ENCODE results near the gene LRP11. TPM values are rescaled to one million over a fixed set of nuclear protein-coding genes. Genes with fewer than 3 reads are reported as not detected.

LRP11 gene
- total and polyA plus RNA-seq, 2 of the 13 experiments (the other 11 are each of a cell fraction or from before 2014, with no cell fraction given), result 32.4 to 48.9 TPM

DNA sequence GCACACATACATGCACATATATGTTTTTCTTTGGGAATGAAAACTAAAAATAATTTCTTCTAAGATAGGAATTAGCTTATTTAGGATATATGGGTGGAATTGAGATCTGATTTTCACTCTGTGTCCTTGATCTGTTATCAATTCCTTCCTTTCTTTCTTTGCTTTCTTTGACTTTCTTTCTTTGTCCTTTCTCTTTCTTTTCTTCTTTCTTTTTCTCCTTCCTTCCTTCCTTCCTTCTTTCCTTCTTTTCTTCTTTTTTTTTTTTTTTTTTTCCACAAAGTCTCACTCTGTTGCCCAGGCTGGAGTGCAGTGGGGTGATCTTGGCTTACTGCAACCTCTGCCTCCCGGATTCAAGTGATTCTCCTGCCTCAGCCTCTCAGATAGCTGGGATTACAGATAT, 86.5 kb downstream of the LRP11 start (continued):
- TF ChIP-seq, protein P1, sequence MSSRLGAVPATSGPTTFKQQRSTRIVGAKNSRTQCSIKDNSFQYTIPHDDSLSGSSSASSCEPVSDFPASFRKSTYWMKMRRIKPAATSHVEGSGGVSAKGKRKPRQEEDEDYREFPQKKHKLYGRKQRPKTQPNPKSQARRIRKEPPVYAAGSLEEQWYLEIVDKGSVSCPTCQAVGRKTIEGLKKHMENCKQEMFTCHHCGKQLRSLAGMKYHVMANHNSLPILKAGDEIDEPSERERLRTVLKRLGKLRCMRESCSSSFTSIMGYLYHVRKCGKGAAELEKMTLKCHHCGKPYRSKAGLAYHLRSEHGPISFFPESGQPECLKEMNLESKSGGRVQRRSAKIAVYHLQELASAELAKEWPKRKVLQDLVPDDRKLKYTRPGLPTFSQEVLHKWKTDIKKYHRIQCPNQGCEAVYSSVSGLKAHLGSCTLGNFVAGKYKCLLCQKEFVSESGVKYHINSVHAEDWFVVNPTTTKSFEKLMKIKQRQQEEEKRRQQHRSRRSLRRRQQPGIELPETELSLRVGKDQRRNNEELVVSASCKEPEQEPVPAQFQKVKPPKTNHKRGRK (CRISPR knock-in tag; IDR thresholded peaks at IDR 0.05), result no peak
- TF ChIP-seq, protein P2, sequence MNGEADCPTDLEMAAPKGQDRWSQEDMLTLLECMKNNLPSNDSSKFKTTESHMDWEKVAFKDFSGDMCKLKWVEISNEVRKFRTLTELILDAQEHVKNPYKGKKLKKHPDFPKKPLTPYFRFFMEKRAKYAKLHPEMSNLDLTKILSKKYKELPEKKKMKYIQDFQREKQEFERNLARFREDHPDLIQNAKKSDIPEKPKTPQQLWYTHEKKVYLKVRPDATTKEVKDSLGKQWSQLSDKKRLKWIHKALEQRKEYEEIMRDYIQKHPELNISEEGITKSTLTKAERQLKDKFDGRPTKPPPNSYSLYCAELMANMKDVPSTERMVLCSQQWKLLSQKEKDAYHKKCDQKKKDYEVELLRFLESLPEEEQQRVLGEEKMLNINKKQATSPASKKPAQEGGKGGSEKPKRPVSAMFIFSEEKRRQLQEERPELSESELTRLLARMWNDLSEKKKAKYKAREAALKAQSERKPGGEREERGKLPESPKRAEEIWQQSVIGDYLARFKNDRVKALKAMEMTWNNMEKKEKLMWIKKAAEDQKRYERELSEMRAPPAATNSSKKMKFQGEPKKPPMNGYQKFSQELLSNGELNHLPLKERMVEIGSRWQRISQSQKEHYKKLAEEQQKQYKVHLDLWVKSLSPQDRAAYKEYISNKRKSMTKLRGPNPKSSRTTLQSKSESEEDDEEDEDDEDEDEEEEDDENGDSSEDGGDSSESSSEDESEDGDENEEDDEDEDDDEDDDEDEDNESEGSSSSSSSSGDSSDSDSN (CRISPR knock-in tag; IDR thresholded peaks at IDR 0.05), result no peak
- TF ChIP-seq NCOA2 (CRISPR knock-in tag; IDR thresholded peaks at IDR 0.05) (no peak), ZNF230 (CRISPR knock-in tag; IDR thresholded peaks at IDR 0.05) (no peak), JDP2 (CRISPR knock-in tag; IDR thresholded peaks at IDR 0.05; ENCODE audit: borderline replicate concordance) (no peak)

DNA sequence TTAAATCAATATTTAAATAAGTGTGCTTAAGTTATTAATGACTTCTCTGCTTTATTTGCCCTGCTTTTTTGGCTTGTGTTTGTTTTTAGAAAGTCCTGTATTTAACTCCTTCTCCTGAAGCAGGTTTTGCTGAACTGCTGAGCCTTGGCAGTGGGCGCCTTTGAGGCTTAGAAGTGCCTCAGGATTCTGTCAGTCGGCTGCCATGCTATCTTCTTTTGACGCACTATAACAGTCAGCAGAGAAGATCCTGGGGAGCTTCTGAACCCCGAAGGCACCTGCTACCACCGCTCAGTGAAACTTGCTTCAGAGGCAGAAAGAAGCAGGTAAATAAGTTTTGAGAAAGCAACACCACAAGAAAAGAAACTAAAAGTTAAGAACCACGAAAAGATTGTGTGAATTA, 92.2 kb downstream of the LRP11 start:
- ChIA-PET POLR2A (no interaction called here), CTCF (ENCODE audit: low intra/inter-chr PET ratio, low total read pairs) (no interaction called here)
- DNase-seq (ENCODE audit: low spot score) (no peak), FAIRE-seq (no peak), ATAC-seq (no peak)
- BruUV-seq (replicated peaks), result no TSS peak
- intact Hi-C loops (cut with micrococcal nuclease; ENCODE audit: unreplicated experiment) (no loop called here), in situ Hi-C loops (cut with HindIII; ENCODE audit: extremely low pct_ligation_motif_present, low pct_unique_long_range_greater_than_20kb) (no loop called here)
- H3K27me3 ChIP-seq (ENCODE audit: control insufficient read depth in 1 of 2, insufficient read depth in 2 of 2, low read length in 2 of 2), result no peaks in the 10 kb centered on the region
- H2AFZ ChIP-seq (ENCODE audit: low read length), result no peak overlapping the region
- WGBS (ENCODE audit: low lambda C conversion rate), result 98% methylated on average over 6 of the region's 6 CpGs
- H3K79me2 ChIP-seq (ENCODE audit: insufficient read depth, low read length), result peaks cover 25% of the 10 kb centered on the region
- no peaks in the 10 kb centered on the region for H4K20me1 ChIP-seq (ENCODE audit: insufficient read depth, low read length)
- peaks cover 17 to 63% of the 10 kb centered on the region in 2 experiments; a peak in 4 of 5 replicates for H3K36me3 ChIP-seq (replicated peaks in 1 of 2; ENCODE audit: control insufficient read depth in 1 of 2, insufficient read depth in 2 of 2, low read length in 2 of 2)
- no peaks in the 10 kb centered on the region for H3K9me3 ChIP-seq (ENCODE audit: low read length)
- H3K4me2 ChIP-seq (ENCODE audit: low read depth, low read length), result no peak overlapping the region
- no peak overlapping the region for H3K27ac ChIP-seq (ENCODE audit: extremely low read length, insufficient read depth, low read length)
- H3K4me3 ChIP-seq (replicated peaks in 1 of 3; ENCODE audit: insufficient read depth in 1 of 3, low read depth in 2 of 3, low read length in 3 of 3), result no peak overlapping the region
- H3K9ac ChIP-seq (ENCODE audit: insufficient read depth, low read depth, low read length), result no peak overlapping the region
- H3K4me1 ChIP-seq (ENCODE audit: insufficient read depth, low read length), result no peaks in the 10 kb centered on the region
- no peak for TF ChIP-seq ZKSCAN1 (IDR thresholded peaks at IDR 0.05; ENCODE audit: low read length)
- no peak for TF ChIP-seq EEA1 (CRISPR knock-in tag; IDR thresholded peaks at IDR 0.05; ENCODE audit: borderline replicate concordance)
- TF ChIP-seq ZNF672 (CRISPR knock-in tag; IDR thresholded peaks at IDR 0.05), result no peak
- no peak for TF ChIP-seq DPF2 (CRISPR knock-in tag; IDR thresholded peaks at IDR 0.05; ENCODE audit: borderline replicate concordance, low read depth)
- no peak for TF ChIP-seq NCOA2 (CRISPR knock-in tag; IDR thresholded peaks at IDR 0.05)
- TF ChIP-seq, protein P3, sequence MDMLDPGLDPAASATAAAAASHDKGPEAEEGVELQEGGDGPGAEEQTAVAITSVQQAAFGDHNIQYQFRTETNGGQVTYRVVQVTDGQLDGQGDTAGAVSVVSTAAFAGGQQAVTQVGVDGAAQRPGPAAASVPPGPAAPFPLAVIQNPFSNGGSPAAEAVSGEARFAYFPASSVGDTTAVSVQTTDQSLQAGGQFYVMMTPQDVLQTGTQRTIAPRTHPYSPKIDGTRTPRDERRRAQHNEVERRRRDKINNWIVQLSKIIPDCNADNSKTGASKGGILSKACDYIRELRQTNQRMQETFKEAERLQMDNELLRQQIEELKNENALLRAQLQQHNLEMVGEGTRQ (IDR thresholded peaks at IDR 0.05; ENCODE audit: low read depth, low read length), result no peak
- TF ChIP-seq, protein P3 (CRISPR knock-in tag; IDR thresholded peaks at IDR 0.05; ENCODE audit: borderline replicate concordance), result no peak
- TF ChIP-seq CHD2 (IDR thresholded peaks at IDR 0.05; ENCODE audit: low read depth, low read length), result no peak
- TF ChIP-seq, protein P4, sequence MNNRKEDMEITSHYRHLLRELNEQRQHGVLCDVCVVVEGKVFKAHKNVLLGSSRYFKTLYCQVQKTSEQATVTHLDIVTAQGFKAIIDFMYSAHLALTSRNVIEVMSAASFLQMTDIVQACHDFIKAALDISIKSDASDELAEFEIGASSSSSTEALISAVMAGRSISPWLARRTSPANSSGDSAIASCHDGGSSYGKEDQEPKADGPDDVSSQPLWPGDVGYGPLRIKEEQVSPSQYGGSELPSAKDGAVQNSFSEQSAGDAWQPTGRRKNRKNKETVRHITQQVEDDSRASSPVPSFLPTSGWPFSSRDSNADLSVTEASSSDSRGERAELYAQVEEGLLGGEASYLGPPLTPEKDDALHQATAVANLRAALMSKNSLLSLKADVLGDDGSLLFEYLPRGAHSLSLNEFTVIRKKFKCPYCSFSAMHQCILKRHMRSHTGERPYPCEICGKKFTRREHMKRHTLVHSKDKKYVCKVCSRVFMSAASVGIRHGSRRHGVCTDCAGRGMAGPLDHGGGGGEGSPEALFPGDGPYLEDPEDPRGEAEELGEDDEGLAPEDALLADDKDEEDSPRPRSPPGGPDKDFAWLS (CRISPR knock-in tag; IDR thresholded peaks at IDR 0.05; ENCODE audit: borderline replicate concordance), result no peak
- TF ChIP-seq ZNF772 (CRISPR knock-in tag; IDR thresholded peaks at IDR 0.05), result no peak
- TF ChIP-seq ZNF543 (CRISPR knock-in tag; IDR thresholded peaks at IDR 0.05), result no peak
